ENCODE measurements around the gene VGLL3. TPM values are rescaled to one million over a fixed set of nuclear protein-coding genes. Genes with fewer than 3 reads are reported as not detected.

VGLL3 gene
- total RNA-seq, 1 donor from 2014 or later = 40.6 TPM

- Histone ChIP-seq H3K4me3 (ENCODE audit: low read depth, low read length) (peak overlapping the region; percentile 65), H3K27me3 (ENCODE audit: control insufficient read depth, insufficient read depth, low read length) (peaks cover 5% of the 10 kb centered on the region), H3K36me3 (ENCODE audit: control insufficient read depth, insufficient read depth, low read length) (no peaks in the 10 kb centered on the region)
- no peak for DNase-seq (ENCODE audit: low read depth)
- no peak for TF ChIP-seq CTCF (IDR thresholded peaks at IDR 0.05; ENCODE audit: insufficient read depth, low read length, poor library complexity, severe bottlenecking)
These were observed 989 bp upstream of the VGLL3 start for GRCh38 chr3:86991840-86992435.

GRCh38 chr3:86991482-86991815, 500 bp upstream of the VGLL3 start:
- no peaks in the 10 kb centered on the region for H3K36me3 ChIP-seq (ENCODE audit: control insufficient read depth, insufficient read depth, low read length)
- no peak for TF ChIP-seq CTCF (IDR thresholded peaks at IDR 0.05; ENCODE audit: insufficient read depth, low read length, poor library complexity, severe bottlenecking)
- no peak for DNase-seq (ENCODE audit: low read depth)
- peak overlapping the region; percentile 65 for H3K4me3 ChIP-seq (ENCODE audit: low read depth, low read length)
- H3K27me3 ChIP-seq (ENCODE audit: control insufficient read depth, insufficient read depth, low read length) = peaks cover 5% of the 10 kb centered on the region

- Histone ChIP-seq H3K27me3 (ENCODE audit: control insufficient read depth, insufficient read depth, low read length) (peaks cover 5% of the 10 kb centered on the region), H3K36me3 (ENCODE audit: control insufficient read depth, insufficient read depth, low read length) (no peaks in the 10 kb centered on the region), H3K4me3 (ENCODE audit: low read depth, low read length) (peak overlapping the region; percentile 65)
- no peak for DNase-seq (ENCODE audit: low read depth)
- no peak for TF ChIP-seq CTCF (IDR thresholded peaks at IDR 0.05; ENCODE audit: insufficient read depth, low read length, poor library complexity, severe bottlenecking)
These were observed 776 bp downstream of the VGLL3 start for GRCh38 chr3:86990012-86990733.

GRCh38 chr3:86989611-86990010, 1.3 kb downstream of the VGLL3 start:
- Histone ChIP-seq H3K27me3 (ENCODE audit: control insufficient read depth, insufficient read depth, low read length) (peaks cover 5% of the 10 kb centered on the region), H3K4me3 (ENCODE audit: low read depth, low read length) (peak overlapping the region; percentile 65), H3K36me3 (ENCODE audit: control insufficient read depth, insufficient read depth, low read length) (no peaks in the 10 kb centered on the region)
- TF ChIP-seq CTCF (IDR thresholded peaks at IDR 0.05; ENCODE audit: insufficient read depth, low read length, poor library complexity, severe bottlenecking) = no peak
- DNase-seq (ENCODE audit: low read depth) = no peak

GRCh38 chr3:86989006-86989405, 1.9 kb downstream of the VGLL3 start:
- DNase-seq (ENCODE audit: low read depth) = no peak
- TF ChIP-seq CTCF (IDR thresholded peaks at IDR 0.05; ENCODE audit: insufficient read depth, low read length, poor library complexity, severe bottlenecking) = no peak
- no peaks in the 10 kb centered on the region for H3K36me3 ChIP-seq (ENCODE audit: control insufficient read depth, insufficient read depth, low read length)
- no peak overlapping the region for H3K4me3 ChIP-seq (ENCODE audit: low read depth, low read length)
- H3K27me3 ChIP-seq (ENCODE audit: control insufficient read depth, insufficient read depth, low read length) = peaks cover 5% of the 10 kb centered on the region

GRCh38 chr3:86988235-86988634, 2.7 kb downstream of the VGLL3 start:
- Histone ChIP-seq H3K4me3 (ENCODE audit: low read depth, low read length) (no peak overlapping the region), H3K27me3 (ENCODE audit: control insufficient read depth, insufficient read depth, low read length) (peaks cover 5% of the 10 kb centered on the region), H3K36me3 (ENCODE audit: control insufficient read depth, insufficient read depth, low read length) (no peaks in the 10 kb centered on the region)
- no peak for DNase-seq (ENCODE audit: low read depth)
- TF ChIP-seq CTCF (IDR thresholded peaks at IDR 0.05; ENCODE audit: insufficient read depth, low read length, poor library complexity, severe bottlenecking) = no peak

All from kidney epithelial cell (primary cell).